Thymus (tissue), 14 donors: ENCODE data around the gene LY6G6F. TPM values are rescaled to one million over a fixed set of nuclear protein-coding genes. Genes with fewer than 3 reads are reported as not detected.
A peak's percentile ranks its signal among the peaks of the same experiment; 100 is the strongest.

Source experiments
- DNase-seq, 9 donors: peaks; one replicate each; pipeline ENCODE4 v3.0.0-alpha.2; 2013; ENCODE audit warnings: low spot score in 9 of 9, low read depth in 6 of 9, missing footprints in 1 of 9
- H3K27ac ChIP-seq, 2 donors: one replicate each; pipeline ENCODE4 v1.5.1; 2013; ENCODE audit warnings: control low read depth in 1 of 2, low read depth in 1 of 2, low read length in 1 of 2, mild to moderate bottlenecking in 1 of 2, moderate library complexity in 1 of 2
- H3K27me3 ChIP-seq, 2 donors: one replicate each; pipeline ENCODE4 v1.5.1; 2013; ENCODE audit warnings: low read length in 1 of 2; ENCODE audit not compliant: control insufficient read depth in 2 of 2, insufficient read depth in 1 of 2
- H3K36me3 ChIP-seq, 2 donors: one replicate each; pipeline ENCODE4 v1.5.1; 2013; ENCODE audit warnings: low read length in 1 of 2, mild to moderate bottlenecking in 1 of 2, moderate library complexity in 1 of 2; ENCODE audit not compliant: control insufficient read depth in 2 of 2, insufficient read depth in 2 of 2
- H3K4me1 ChIP-seq, 2 donors: one replicate each; pipeline ENCODE4 v1.5.1; 2013; ENCODE audit warnings: low read length in 2 of 2; ENCODE audit not compliant: control insufficient read depth in 2 of 2, insufficient read depth in 2 of 2
- H3K4me3 ChIP-seq, 2 donors: one replicate each; pipeline ENCODE4 v1.5.1; 2013; ENCODE audit warnings: low read length in 2 of 2, control low read depth in 1 of 2, mild to moderate bottlenecking in 1 of 2
- H3K9me3 ChIP-seq, 2 donors: one replicate each; pipeline ENCODE4 v1.5.1; 2013; ENCODE audit warnings: low read length in 1 of 2, mild to moderate bottlenecking in 1 of 2; ENCODE audit not compliant: control insufficient read depth in 2 of 2, insufficient read depth in 1 of 2
- WGBS: extraction: QIAGEN DNeasy Blood & Tissue Kit; methylation state at CpG from one replicate; pipeline ENCODE4 v1.1.7; 2013; 5-methylcytosine and 5-hydroxymethylcytosine counted together
- long read RNA-seq, 10 donors: transcript quantifications; one replicate each; lab custom pipeline, GENCODE V29; 2026
- polyA plus RNA-seq: library from polyadenylated mRNA; stranded (reverse); fragments of 200-250 nt; gene quantifications from one replicate; pipeline ENCODE4 v1.2.3, GENCODE V29; 2013
- total RNA-seq: library from RNA; stranded (reverse); fragments of 120-200 nt; gene quantifications from one replicate; pipeline ENCODE4 v1.2.4, GENCODE V29; 2013
- donor health status: healthy.

The LY6G6F gene
- total RNA-seq = 0.05 TPM
- polyA plus RNA-seq = not detected
- long read RNA-seq, donor 1 = 0 reads
- long read RNA-seq, donor 2 = 0 reads
- long read RNA-seq, donor 3 = 0 reads
- long read RNA-seq, donor 4 = 0 reads
- long read RNA-seq, donor 5 = 0 reads
- long read RNA-seq, donor 6 = 0 reads
- long read RNA-seq, donor 7 = 0 reads
- long read RNA-seq, donor 8 = 0 reads
- long read RNA-seq, donor 9 = 0 reads
- long read RNA-seq, donor 10 = 0 reads

- H3K27me3 ChIP-seq = no peaks in the 10 kb centered on the region
- no peak for DNase-seq
Observed at GRCh38 chr6:31706599-31706998, at the start of gene LY6G6F. LY6G6F (plus strand) TSS chr6:31706866; CDS start chr6:31706907, 41 bp downstream.

GRCh38 chr6:31657406-31658157, 49.1 kb upstream of the LY6G6F start:
- no peaks in the 10 kb centered on the region for H3K9me3 ChIP-seq
- WGBS = 96% methylated on average over 6 of the region's 6 CpGs
- DNase-seq = no peak
- peaks cover 29 to 54% of the 10 kb centered on the region in 2 donors for H3K4me1 ChIP-seq
- no peak overlapping the region for H3K27ac ChIP-seq
- H3K27me3 ChIP-seq = no peaks in the 10 kb centered on the region
- H3K4me3 ChIP-seq = no peak overlapping the region
- H3K36me3 ChIP-seq = peaks cover 18 to 42% of the 10 kb centered on the region in 2 donors

More at GRCh38 chr6:31706599-31706998, at the start of gene LY6G6F:
- Histone ChIP-seq H3K36me3 (peaks cover under 1 to 1% of the 10 kb centered on the region in 2 donors), H3K4me1 (peaks cover 13 to 28% of the 10 kb centered on the region in 2 donors), H3K4me3 (no peak within 1 kb of the TSS), H3K9me3 (peaks cover 0 to 5% of the 10 kb centered on the region in 2 donors), H3K27ac (no peak within 1 kb of the TSS)
- 97% methylated on average over 3 of the region's 3 CpGs for WGBS

GRCh38 chr6:31658158-31658688, 48.4 kb upstream of the LY6G6F start:
- H3K27me3 ChIP-seq = no peaks in the 10 kb centered on the region
- DNase-seq = no peak
- peaks cover 18 to 46% of the 10 kb centered on the region in 2 donors for H3K36me3 ChIP-seq
- H3K9me3 ChIP-seq = no peaks in the 10 kb centered on the region
- H3K27ac ChIP-seq = no peak overlapping the region
- 97% methylated on average over 4 of the region's 4 CpGs for WGBS
- H3K4me3 ChIP-seq = no peak overlapping the region
- peaks cover 35 to 59% of the 10 kb centered on the region in 2 donors for H3K4me1 ChIP-seq

- DNase-seq = no peak
- WGBS = 97% methylated on average over 13 of the region's 13 CpGs
- Histone ChIP-seq H3K27me3 (no peaks in the 10 kb centered on the region), H3K4me1 (peaks cover 38 to 62% of the 10 kb centered on the region in 2 donors), H3K36me3 (peaks cover 18 to 54% of the 10 kb centered on the region in 2 donors), H3K4me3 (peak overlapping the region; percentile 84 to 90), H3K27ac (no peak overlapping the region), H3K9me3 (no peaks in the 10 kb centered on the region)
Observed at GRCh38 chr6:31658983-31659648, 47.5 kb upstream of the LY6G6F start.

- H3K36me3 ChIP-seq = peaks cover 18 to 54% of the 10 kb centered on the region in 2 donors
- H3K9me3 ChIP-seq = no peaks in the 10 kb centered on the region
- peaks cover 41 to 65% of the 10 kb centered on the region in 2 donors for H3K4me1 ChIP-seq
- 50% methylated on average over 13 of the region's 13 CpGs for WGBS
- DNase-seq = peak in 1 of 9 donors; percentile 60
- H3K27me3 ChIP-seq = no peaks in the 10 kb centered on the region
- H3K4me3 ChIP-seq = peak overlapping the region; percentile 84 to 90
- H3K27ac ChIP-seq = peak overlapping the region; percentile 79 to 88
Observed at GRCh38 chr6:31659649-31660380, 46.9 kb upstream of the LY6G6F start.

- Histone ChIP-seq H3K27me3 (no peaks in the 10 kb centered on the region), H3K36me3 (peaks cover 18 to 48% of the 10 kb centered on the region in 2 donors), H3K4me1 (peaks cover 41 to 65% of the 10 kb centered on the region in 2 donors), H3K27ac (peak within 1 kb of the TSS; percentile 79 to 88), H3K9me3 (no peaks in the 10 kb centered on the region), H3K4me3 (peak within 1 kb of the TSS; percentile 84 to 90)
- DNase-seq = peak in 6 of 9 donors; percentile 58 to 88 (median 74)
- 1% methylated on average over 52 of the region's 52 CpGs for WGBS
Observed at GRCh38 chr6:31660381-31661261, 46.0 kb upstream of the LY6G6F start, which contains the start of gene C6orf47. C6orf47 (minus strand) TSS chr6:31660778; CDS start chr6:31659947, 831 bp downstream.

GRCh38 chr6:31661262-31662123, 45.2 kb upstream of the LY6G6F start:
- Histone ChIP-seq H3K4me3 (peak overlapping the region; percentile 84 to 90), H3K27ac (peak overlapping the region in 1 of 2 donors; percentile 73), H3K36me3 (peaks cover 18 to 44% of the 10 kb centered on the region in 2 donors), H3K4me1 (peaks cover 41 to 68% of the 10 kb centered on the region in 2 donors), H3K9me3 (no peaks in the 10 kb centered on the region), H3K27me3 (no peaks in the 10 kb centered on the region)
- WGBS = 95% methylated on average over 12 of the region's 12 CpGs
- DNase-seq = no peak
